ENCODE measurements around the gene DRP2.
"Not testable (repeated sequence)": the region's sequence is repeated elsewhere in the genome, so short reads cannot be mapped to it uniquely, and the experiment has no call there.

Gene DRP2

DNA sequence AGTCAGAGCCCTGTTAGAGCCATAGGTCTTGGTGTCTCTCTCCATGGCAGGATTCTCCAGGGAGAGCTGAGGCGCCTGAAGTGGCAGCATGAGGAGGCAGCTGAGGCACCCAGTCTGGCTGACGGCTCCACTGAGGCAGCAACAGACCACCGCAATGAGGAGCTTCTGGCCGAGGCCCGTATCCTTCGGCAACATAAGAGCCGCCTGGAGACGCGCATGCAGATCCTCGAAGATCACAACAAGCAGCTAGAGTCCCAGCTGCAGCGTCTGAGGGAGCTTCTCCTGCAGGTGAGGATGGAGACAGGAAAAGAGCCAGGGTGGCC is 38.6 kb downstream of the DRP2 start:
- Histone ChIP-seq H3K9me3 (ENCODE audit: low read length) (no peaks in the 10 kb centered on the region), H3K27me3 (ENCODE audit: insufficient read depth, low read length) (no peaks in the 10 kb centered on the region), H3K36me3 (ENCODE audit: insufficient read depth, low read length) (no peaks in the 10 kb centered on the region), H3K4me1 (ENCODE audit: insufficient read depth, low read length) (no peaks in the 10 kb centered on the region), H2AFZ (ENCODE audit: low read depth, low read length) (no peak overlapping the region), H3K4me3 (ENCODE audit: low read length) (no peak overlapping the region)

DNA sequence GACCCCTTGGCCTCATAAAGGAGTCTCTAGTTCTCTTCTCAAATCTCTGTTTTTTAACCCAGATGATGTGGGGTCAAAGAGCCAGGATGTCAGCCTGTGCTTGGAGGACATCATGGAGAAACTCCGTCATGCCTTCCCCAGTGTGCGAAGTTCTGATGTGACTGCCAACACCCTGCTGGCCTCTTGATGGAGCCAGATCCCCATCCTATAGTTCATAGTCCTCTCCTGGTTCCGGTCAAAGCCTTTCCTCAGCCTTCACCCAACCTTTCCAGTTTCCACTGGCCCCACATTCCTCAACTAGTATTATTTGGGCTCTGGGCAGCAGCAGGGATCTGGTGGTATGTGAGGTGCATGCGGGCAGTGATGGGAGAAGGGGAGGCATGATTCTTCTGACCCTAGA is 40.8 kb downstream of the DRP2 start:
- H3K4me1 ChIP-seq (ENCODE audit: insufficient read depth, low read length), result no peaks in the 10 kb centered on the region
- no peaks in the 10 kb centered on the region for H3K9me3 ChIP-seq (ENCODE audit: low read length)
- H3K36me3 ChIP-seq (ENCODE audit: insufficient read depth, low read length), result no peaks in the 10 kb centered on the region
- no peaks in the 10 kb centered on the region for H3K27me3 ChIP-seq (ENCODE audit: insufficient read depth, low read length)
- no peak overlapping the region for H3K4me3 ChIP-seq (ENCODE audit: low read length)
- H2AFZ ChIP-seq (ENCODE audit: low read depth, low read length), result no peak overlapping the region

DNA sequence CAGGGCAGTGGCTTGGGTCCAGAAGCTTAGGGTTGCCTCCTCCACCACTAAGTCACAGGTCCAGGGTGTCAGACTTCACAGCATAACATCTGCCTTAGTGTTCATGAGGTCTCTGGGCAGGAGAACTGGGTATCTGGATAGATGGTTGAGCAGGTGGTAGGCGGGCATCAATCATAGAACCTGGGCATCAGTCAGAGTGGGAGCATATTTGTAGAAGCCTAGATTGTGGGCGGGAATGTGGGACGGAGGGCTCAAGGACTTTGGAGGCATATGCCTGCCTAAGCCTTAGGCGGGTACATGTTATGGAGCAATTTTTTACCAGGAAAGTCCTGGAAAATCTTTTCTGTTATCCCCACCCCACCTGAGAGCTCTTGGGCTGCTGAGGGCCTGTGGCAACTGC is 43.0 kb downstream of the DRP2 start:
- no peaks in the 10 kb centered on the region for H3K27me3 ChIP-seq (ENCODE audit: insufficient read depth, low read length)
- H3K4me3 ChIP-seq (ENCODE audit: low read length), result no peak overlapping the region
- H3K36me3 ChIP-seq (ENCODE audit: insufficient read depth, low read length), result no peaks in the 10 kb centered on the region
- no peak overlapping the region for H2AFZ ChIP-seq (ENCODE audit: low read depth, low read length)
- no peaks in the 10 kb centered on the region for H3K4me1 ChIP-seq (ENCODE audit: insufficient read depth, low read length)
- no peaks in the 10 kb centered on the region for H3K9me3 ChIP-seq (ENCODE audit: low read length)

DNA sequence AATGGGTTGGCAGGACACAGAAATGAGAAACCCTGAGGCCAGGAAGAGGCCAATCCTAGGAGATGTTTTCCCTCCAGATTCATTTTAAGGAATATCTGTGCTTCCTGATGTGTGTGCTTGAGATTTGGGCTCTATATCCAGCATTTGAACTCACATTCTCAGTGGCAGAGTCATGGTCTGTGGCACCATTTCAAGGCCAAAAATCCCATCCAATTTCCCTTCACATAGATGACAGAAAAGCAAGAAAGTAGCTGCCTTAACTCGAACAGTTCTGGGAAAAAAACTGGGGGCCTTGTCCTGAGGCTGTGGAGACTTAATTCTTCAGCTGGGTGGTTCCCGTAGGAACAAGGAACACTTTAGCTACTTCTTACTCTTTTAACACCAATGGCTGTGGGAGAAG is 44.2 kb downstream of the DRP2 start:
- no peaks in the 10 kb centered on the region for H3K36me3 ChIP-seq (ENCODE audit: insufficient read depth, low read length)
- H3K4me1 ChIP-seq (ENCODE audit: insufficient read depth, low read length), result no peaks in the 10 kb centered on the region
- no peak overlapping the region for H2AFZ ChIP-seq (ENCODE audit: low read depth, low read length)
- no peaks in the 10 kb centered on the region for H3K9me3 ChIP-seq (ENCODE audit: low read length)
- no peaks in the 10 kb centered on the region for H3K27me3 ChIP-seq (ENCODE audit: insufficient read depth, low read length)
- H3K4me3 ChIP-seq (ENCODE audit: low read length), result no peak overlapping the region

DNA sequence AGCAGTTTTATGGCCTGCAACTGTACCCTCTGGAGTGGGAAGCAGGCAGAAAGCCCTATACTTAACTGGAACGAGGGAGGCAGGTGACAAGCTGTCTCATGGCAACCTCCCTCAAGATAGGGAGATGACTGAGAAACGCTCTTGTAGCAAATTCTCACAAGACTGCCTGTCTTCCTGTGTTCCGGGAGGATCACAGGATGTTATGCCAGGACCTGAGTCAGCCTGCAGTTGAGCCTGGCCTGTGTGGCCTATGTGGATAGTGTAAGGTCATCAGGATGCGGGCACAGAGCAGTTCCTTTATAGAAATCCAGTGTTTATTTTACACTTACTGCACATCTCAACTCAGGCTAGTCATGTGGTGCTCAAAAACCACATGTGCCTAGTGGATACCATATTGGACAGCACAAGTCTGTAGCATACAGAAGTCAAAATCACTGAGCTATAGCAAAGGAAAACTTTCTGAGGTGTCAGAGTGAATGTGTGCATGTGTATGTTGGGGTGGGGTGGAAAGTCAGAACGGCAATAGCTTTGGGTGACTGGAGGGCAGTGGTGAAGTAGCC is 46.4 kb downstream of the DRP2 start:
- Histone ChIP-seq H3K9me3 (ENCODE audit: low read length) (no peaks in the 10 kb centered on the region), H2AFZ (ENCODE audit: low read depth, low read length) (no peak overlapping the region), H3K4me3 (ENCODE audit: low read length) (no peak overlapping the region), H3K36me3 (ENCODE audit: insufficient read depth, low read length) (no peaks in the 10 kb centered on the region), H3K4me1 (ENCODE audit: insufficient read depth, low read length) (no peaks in the 10 kb centered on the region), H3K27me3 (ENCODE audit: insufficient read depth, low read length) (no peaks in the 10 kb centered on the region)

DNA sequence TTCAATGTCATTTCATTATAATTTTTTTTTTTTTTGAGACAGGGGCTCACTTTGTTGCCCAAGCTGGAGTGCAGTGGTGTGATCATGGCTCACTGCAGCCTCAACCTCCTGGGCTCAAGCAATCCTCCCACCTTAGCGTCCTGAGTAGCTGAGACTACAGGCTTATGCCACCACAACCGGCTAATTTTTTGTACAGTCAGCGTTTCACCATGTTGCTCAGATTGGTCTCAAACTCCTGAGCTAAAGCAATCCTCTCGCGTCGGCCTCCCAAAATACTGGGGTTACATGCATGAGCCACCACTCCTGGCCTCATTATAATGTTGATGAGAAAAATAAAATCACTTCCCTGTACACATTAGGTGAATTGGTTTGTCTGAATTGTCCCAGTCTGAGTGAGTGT is 54.6 kb downstream of the DRP2 start:
- H3K4me3 ChIP-seq (ENCODE audit: low read length), result no peak overlapping the region
- no peaks in the 10 kb centered on the region for H3K27me3 ChIP-seq (ENCODE audit: insufficient read depth, low read length)
- no peak overlapping the region for H2AFZ ChIP-seq (ENCODE audit: low read depth, low read length)
- H3K9me3 ChIP-seq (ENCODE audit: low read length), result no peaks in the 10 kb centered on the region
- H3K36me3 ChIP-seq (ENCODE audit: insufficient read depth, low read length), result no peaks in the 10 kb centered on the region
- no peaks in the 10 kb centered on the region for H3K4me1 ChIP-seq (ENCODE audit: insufficient read depth, low read length)

DNA sequence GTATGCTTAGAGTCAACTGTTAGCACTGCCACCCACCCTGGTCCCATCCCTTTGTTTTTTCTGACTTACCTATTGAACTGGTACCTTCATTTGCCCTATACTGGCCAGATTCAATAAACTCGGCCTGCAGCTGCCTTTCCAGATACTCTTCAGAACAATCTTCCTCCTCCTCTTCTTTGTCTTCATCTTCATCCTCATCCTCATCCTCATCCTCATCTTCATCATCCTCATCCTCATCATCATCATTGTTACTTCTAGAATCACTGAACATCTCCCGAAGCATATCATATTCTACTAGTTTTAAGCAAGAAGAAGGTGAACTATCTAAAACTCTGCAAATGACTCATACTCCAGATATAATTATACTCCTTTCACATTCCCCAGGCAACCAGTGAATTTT is 56.7 kb downstream of the DRP2 start:
- Histone ChIP-seq H3K4me1 (ENCODE audit: insufficient read depth, low read length) (no peaks in the 10 kb centered on the region), H3K36me3 (ENCODE audit: insufficient read depth, low read length) (no peaks in the 10 kb centered on the region), H3K9me3 (ENCODE audit: low read length) (no peaks in the 10 kb centered on the region)

DNA sequence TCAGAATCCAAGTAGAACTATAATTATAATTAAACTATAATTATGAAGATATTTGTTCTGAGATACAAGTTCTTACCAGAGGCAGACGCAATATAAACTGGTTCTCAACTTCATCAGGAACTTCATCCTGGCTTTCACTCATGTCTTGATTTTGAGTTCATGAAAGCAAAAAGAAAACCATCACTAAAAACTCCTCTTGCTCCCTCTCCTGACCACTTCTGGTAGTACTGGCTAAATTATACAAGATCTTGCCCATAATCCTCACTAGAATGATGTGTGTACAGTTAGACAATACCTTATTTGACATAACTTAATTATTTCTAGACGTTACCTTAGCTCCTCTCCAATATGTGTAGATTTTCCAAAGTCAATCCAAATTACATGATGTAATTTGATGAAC is 67.8 kb downstream of the DRP2 start:
- Histone ChIP-seq H3K4me1 (ENCODE audit: insufficient read depth, low read length) (no peaks in the 10 kb centered on the region), H3K4me3 (ENCODE audit: low read length) (no peak overlapping the region), H2AFZ (ENCODE audit: low read depth, low read length) (no peak overlapping the region), H3K27me3 (ENCODE audit: insufficient read depth, low read length) (no peaks in the 10 kb centered on the region), H3K9me3 (ENCODE audit: low read length) (no peaks in the 10 kb centered on the region), H3K36me3 (ENCODE audit: insufficient read depth, low read length) (no peaks in the 10 kb centered on the region)

More for the DNA sequence above, 56.7 kb downstream of the DRP2 start:
- Histone ChIP-seq H3K27me3 (ENCODE audit: insufficient read depth, low read length) (no peaks in the 10 kb centered on the region), H2AFZ (ENCODE audit: low read depth, low read length) (no peak overlapping the region), H3K4me3 (ENCODE audit: low read length) (no peak overlapping the region)

DNA sequence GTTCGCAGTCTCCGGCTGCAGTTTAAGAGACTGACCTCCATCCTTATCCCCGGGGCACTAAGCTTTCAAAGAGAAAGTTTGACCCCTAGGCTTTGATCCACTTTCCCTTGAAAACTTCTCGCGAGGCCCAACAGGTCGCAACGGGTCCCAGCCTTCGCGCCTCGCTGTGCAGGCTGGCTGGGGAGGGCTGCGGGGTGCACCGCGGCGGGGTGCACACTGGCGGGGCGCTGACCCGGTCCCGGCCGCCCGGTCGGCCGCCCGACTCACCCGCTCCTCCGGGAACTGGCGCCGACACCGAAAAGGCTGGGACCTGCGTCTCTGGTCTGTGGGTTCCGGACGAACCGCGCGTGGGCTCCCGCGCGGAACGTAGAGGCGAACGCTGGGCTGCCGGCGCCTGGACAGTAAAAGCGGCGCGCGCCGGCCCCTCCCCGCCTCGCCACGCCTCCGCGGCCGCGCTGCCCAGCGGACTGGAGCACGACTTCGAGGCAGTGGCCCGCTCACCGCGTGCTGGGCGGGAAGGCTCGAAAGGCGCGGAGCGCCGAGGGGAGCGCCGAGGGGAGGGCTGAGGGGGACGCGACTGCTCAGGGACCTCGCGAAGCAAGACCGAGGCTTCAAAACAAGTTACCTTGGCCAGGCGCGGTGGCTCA is 71.5 kb downstream of the DRP2 start, which contains the start of gene TAF7L:
Gene TAF7L (minus strand): TSS at position 378 of the 647 bp plus-strand sequence. CDS start 3,791 bp downstream, outside the sequence.
- Histone ChIP-seq H3K36me3 (ENCODE audit: insufficient read depth, low read length) (no peaks in the 10 kb centered on the region), H3K27me3 (ENCODE audit: insufficient read depth, low read length) (no peaks in the 10 kb centered on the region), H3K4me1 (ENCODE audit: insufficient read depth, low read length) (no peaks in the 10 kb centered on the region), H2AFZ (ENCODE audit: low read depth, low read length) (no peak within 1 kb of the TSS), H3K4me3 (ENCODE audit: low read length) (no peak within 1 kb of the TSS), H3K9me3 (ENCODE audit: low read length) (no peaks in the 10 kb centered on the region)

DNA sequence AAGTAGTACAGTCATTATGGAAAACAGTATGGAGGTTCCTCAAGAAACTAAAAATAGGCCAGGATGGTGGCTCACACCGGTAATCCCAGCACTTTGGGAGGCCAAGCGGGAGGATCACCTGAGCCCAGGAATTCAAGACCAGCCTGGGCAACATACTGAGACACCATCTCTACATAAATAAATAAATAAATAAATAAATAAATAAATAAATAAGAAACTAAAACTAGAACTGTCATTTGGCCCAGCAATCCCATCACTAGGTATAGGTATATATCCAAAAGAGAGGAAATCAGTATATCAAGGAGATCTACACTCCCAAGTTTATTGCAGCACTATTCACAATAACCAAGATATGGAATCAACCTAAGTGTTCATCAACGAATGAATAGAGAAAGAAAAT is 76.0 kb downstream of the DRP2 start:
- H3K27me3 ChIP-seq (ENCODE audit: insufficient read depth, low read length); H3K4me1 ChIP-seq (ENCODE audit: insufficient read depth, low read length); H3K36me3 ChIP-seq (ENCODE audit: insufficient read depth, low read length); H3K4me3 ChIP-seq (ENCODE audit: low read length); H2AFZ ChIP-seq (ENCODE audit: low read depth, low read length); H3K9me3 ChIP-seq (ENCODE audit: low read length): not testable (repeated sequence)

DNA sequence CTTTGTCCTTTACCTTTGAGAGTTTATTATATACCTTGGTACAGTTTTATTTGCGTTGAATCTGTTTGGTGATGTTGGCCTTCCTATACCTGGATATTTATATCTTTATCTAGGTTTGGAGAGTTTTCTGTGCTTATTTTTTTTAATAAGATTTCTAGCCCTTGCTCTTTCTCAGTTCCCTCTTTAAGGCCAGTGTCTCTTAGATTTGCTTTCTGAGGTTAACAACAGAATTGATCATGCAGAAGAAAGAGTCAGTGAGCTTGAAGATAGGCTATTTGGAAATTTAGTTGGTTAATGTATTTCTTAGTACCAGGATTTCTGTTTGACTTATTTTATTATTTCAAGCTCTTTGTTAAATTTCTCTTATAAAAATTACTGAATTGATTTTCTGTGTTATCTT is 84.2 kb downstream of the DRP2 start:
- Histone ChIP-seq H3K9me3 (ENCODE audit: low read length) (no peaks in the 10 kb centered on the region), H3K27me3 (ENCODE audit: insufficient read depth, low read length) (no peaks in the 10 kb centered on the region), H3K4me1 (ENCODE audit: insufficient read depth, low read length) (no peaks in the 10 kb centered on the region), H3K36me3 (ENCODE audit: insufficient read depth, low read length) (no peaks in the 10 kb centered on the region), H2AFZ (ENCODE audit: low read depth, low read length) (no peak overlapping the region), H3K4me3 (ENCODE audit: low read length) (no peak overlapping the region)

All from neuron (in vitro differentiated cells).